Karpas-422 (cell line): ENCODE results near the gene MRPL12. TPM values are rescaled to one million over a fixed set of nuclear protein-coding genes. Genes with fewer than 3 reads are reported as not detected.
"Not testable (repeated sequence)": the region's sequence is repeated elsewhere in the genome, so short reads cannot be mapped to it uniquely, and the experiment has no call there.

Experiments used
- DNase-seq: peaks from one replicate; pipeline ENCODE4 v3.0.0-alpha.2; 2015
- H2AFZ ChIP-seq: fragments of 200-600 bp; sonication (generic); 2 replicates; pipeline ENCODE4 v1.6.1; 2014; ENCODE audit warnings: antibody characterized with exemption, low read length, mixed read lengths
- H3K27ac ChIP-seq: fragments of 200-600 bp; sonication (generic); 2 replicates; pipeline ENCODE4 v1.5.1; 2014; ENCODE audit warnings: mild to moderate bottlenecking, low read length, moderate library complexity
- H3K27me3 ChIP-seq: fragments of 200-600 bp; sonication (generic); 2 replicates; pipeline ENCODE4 v1.6.1; 2014; ENCODE audit warnings: low read length, mixed read lengths
- H3K36me3 ChIP-seq: fragments of 200-600 bp; sonication (generic); 2 replicates; pipeline ENCODE4 v1.6.1; 2014; ENCODE audit warnings: low read length, mixed read lengths; ENCODE audit not compliant: insufficient read depth
- H3K4me1 ChIP-seq: fragments of 200-600 bp; sonication (generic); 2 replicates; pipeline ENCODE4 v1.6.1; 2014; ENCODE audit warnings: mild to moderate bottlenecking, low read length, mixed read lengths
- H3K4me2 ChIP-seq: fragments of 200-600 bp; sonication (generic); 2 replicates; pipeline ENCODE4 v1.6.1; 2014; ENCODE audit warnings: low read length, low read depth, mild to moderate bottlenecking; ENCODE audit not compliant: poor library complexity, severe bottlenecking
- H3K4me3 ChIP-seq: fragments of 200-600 bp; sonication (generic); 2 replicates; pipeline ENCODE4 v1.5.1; 2014; ENCODE audit warnings: mild to moderate bottlenecking, antibody characterized with exemption, low read length, mixed read lengths
- H3K79me2 ChIP-seq: fragments of 200-600 bp; sonication (generic); 2 replicates; pipeline ENCODE4 v1.6.1; 2014; ENCODE audit warnings: mild to moderate bottlenecking, low read length, mixed read lengths
- H3K9ac ChIP-seq: fragments of 200-600 bp; sonication (generic); 2 replicates; pipeline ENCODE4 v1.6.0; 2014; ENCODE audit warnings: low read length
- H3K9me2 ChIP-seq: fragments of 200-600 bp; sonication (generic), shearing (Covaris generic); replicated peaks from 2 replicates; pipeline ENCODE4 v1.6.0; 2014; ENCODE audit warnings: mild to moderate bottlenecking, low read length, moderate library complexity; ENCODE audit not compliant: insufficient read depth
- H3K9me3 ChIP-seq: fragments of 300-700, 200-600 bp; sonication (generic); 2 replicates; pipeline ENCODE4 v1.6.1; 2014; ENCODE audit warnings: low read length, mixed read lengths
- H4K20me1 ChIP-seq: fragments of 200-600 bp; sonication (generic); 2 replicates; pipeline ENCODE4 v1.6.1; 2014; ENCODE audit warnings: mild to moderate bottlenecking, antibody characterized with exemption, low read length, low read depth; ENCODE audit not compliant: insufficient read depth
- total RNA-seq: library from RNA; depleted of rRNA; stranded (reverse); fragments of >200 nt; shearing (Covaris generic); gene quantifications from 2 replicates; pipeline ENCODE4 v1.2.3, GENCODE V29; 2014; ENCODE audit warnings: low replicate concordance

Gene MRPL12
- total RNA-seq, 1 experiment from 2014 or later, result 13.6 TPM

- H4K20me1 ChIP-seq, H3K4me3 ChIP-seq, H3K9me3 ChIP-seq, H3K4me2 ChIP-seq, H2AFZ ChIP-seq, H3K9ac ChIP-seq, H3K27me3 ChIP-seq, H3K79me2 ChIP-seq, H3K9me2 ChIP-seq, H3K36me3 ChIP-seq, H3K27ac ChIP-seq, H3K4me1 ChIP-seq: not testable (repeated sequence)
- DNase-seq, result peak; percentile 69
Measured at GRCh38 chr17:81675515-81676221, 27.5 kb upstream of the MRPL12 start.

GRCh38 chr17:81676906-81677305 lies 26.3 kb upstream of the MRPL12 start:
- Histone ChIP-seq H3K27ac (no peak overlapping the region), H3K79me2 (peaks cover 4% of the 10 kb centered on the region), H3K4me2 (no peak overlapping the region), H3K27me3 (no peaks in the 10 kb centered on the region), H3K4me3 (no peak overlapping the region), H4K20me1 (no peaks in the 10 kb centered on the region), H3K9me2 (no peaks in the 10 kb centered on the region), H2AFZ (no peak overlapping the region), H3K9ac (no peak overlapping the region), H3K9me3 (no peaks in the 10 kb centered on the region), H3K36me3 (0 out of 2 replicates have a peak, but pooled peaks cover 3% of the 10 kb centered on the region), H3K4me1 (no peaks in the 10 kb centered on the region; the same call in 1 of the 2 replicates)
- no peak for DNase-seq

- DNase-seq, result no peak
- Histone ChIP-seq H2AFZ (no peak overlapping the region), H3K27me3 (no peaks in the 10 kb centered on the region), H3K36me3 (no peaks in the 10 kb centered on the region), H4K20me1 (peaks cover 16% of the 10 kb centered on the region), H3K79me2 (peaks cover 34% of the 10 kb centered on the region), H3K4me3 (no peak overlapping the region), H3K27ac (no peak overlapping the region), H3K9me2 (no peaks in the 10 kb centered on the region), H3K9ac (no peak overlapping the region), H3K4me2 (no peak overlapping the region), H3K4me1 (peaks cover 15% of the 10 kb centered on the region), H3K9me3 (no peaks in the 10 kb centered on the region)
Measured at GRCh38 chr17:81680150-81680549, 23.0 kb upstream of the MRPL12 start.

- Histone ChIP-seq H3K9me3 (no peaks in the 10 kb centered on the region), H3K4me3 (no peak overlapping the region), H4K20me1 (peaks cover 28% of the 10 kb centered on the region), H3K27me3 (no peaks in the 10 kb centered on the region), H3K4me1 (peaks cover 23% of the 10 kb centered on the region), H3K27ac (no peak overlapping the region), H3K79me2 (peaks cover 48% of the 10 kb centered on the region), H2AFZ (no peak overlapping the region), H3K4me2 (no peak overlapping the region), H3K36me3 (peaks cover 12% of the 10 kb centered on the region; the same call in 1 of the 2 replicates), H3K9ac (no peak overlapping the region), H3K9me2 (no peaks in the 10 kb centered on the region)
- no peak for DNase-seq
Measured at GRCh38 chr17:81681672-81682071, 21.5 kb upstream of the MRPL12 start.

- Histone ChIP-seq H3K9me2 (no peaks in the 10 kb centered on the region), H2AFZ (peak overlapping the region; percentile 55; the same call in 1 of the 2 replicates), H3K36me3 (peaks cover 12% of the 10 kb centered on the region; the same call in 1 of the 2 replicates), H3K27me3 (no peaks in the 10 kb centered on the region), H3K79me2 (peaks cover 57% of the 10 kb centered on the region), H3K4me3 (peak overlapping the region; percentile 74), H3K9ac (peak overlapping the region; percentile 96), H3K4me2 (peak overlapping the region; percentile 76), H3K27ac (peak overlapping the region; percentile 45; the same call in 1 of the 2 replicates), H4K20me1 (peaks cover 28% of the 10 kb centered on the region), H3K4me1 (peaks cover 23% of the 10 kb centered on the region), H3K9me3 (no peaks in the 10 kb centered on the region)
- no peak for DNase-seq
Measured at GRCh38 chr17:81682565-81683207, 20.5 kb upstream of the MRPL12 start.

GRCh38 chr17:81683208-81683583 lies 20.0 kb upstream of the MRPL12 start:
- DNase-seq, result peak; percentile 66
- Histone ChIP-seq H2AFZ (peak overlapping the region; percentile 55; the same call in 1 of the 2 replicates), H3K4me3 (peak overlapping the region; percentile 74)

GRCh38 chr17:81683584-81684441 lies 19.4 kb upstream of the MRPL12 start, which contains the start of the genes ARL16 and HGS:
Gene ARL16 (minus strand): TSS chr17:81683797. CDS start chr17:81683753, 44 bp downstream.
Gene HGS (plus strand): TSS chr17:81684011. CDS start chr17:81684067, 56 bp downstream.
- peak; percentile 100 for DNase-seq
- Histone ChIP-seq H3K27me3 (no peaks in the 10 kb centered on the region), H3K4me2 (peak within 1 kb of the TSS; percentile 92), H3K27ac (peak within 1 kb of the TSS; percentile 45; the same call in 1 of the 2 replicates), H2AFZ (peak within 1 kb of the TSS; percentile 55; the same call in 1 of the 2 replicates), H3K4me3 (peak within 1 kb of the TSS; percentile 74), H3K79me2 (peaks cover 57% of the 10 kb centered on the region), H3K9ac (peak within 1 kb of the TSS; percentile 96), H3K4me1 (peaks cover 23% of the 10 kb centered on the region), H3K36me3 (peaks cover 15% of the 10 kb centered on the region; the same call in 1 of the 2 replicates), H4K20me1 (peaks cover 28% of the 10 kb centered on the region), H3K9me2 (no peaks in the 10 kb centered on the region), H3K9me3 (no peaks in the 10 kb centered on the region)

More at GRCh38 chr17:81683208-81683583, 20.0 kb upstream of the MRPL12 start:
- H3K27ac ChIP-seq, result peak overlapping the region; percentile 45; the same call in 1 of the 2 replicates
- peaks cover 28% of the 10 kb centered on the region for H4K20me1 ChIP-seq
- H3K9ac ChIP-seq, result peak overlapping the region; percentile 96
- H3K27me3 ChIP-seq, result no peaks in the 10 kb centered on the region
- peaks cover 57% of the 10 kb centered on the region for H3K79me2 ChIP-seq
- no peaks in the 10 kb centered on the region for H3K9me2 ChIP-seq
- H3K9me3 ChIP-seq, result no peaks in the 10 kb centered on the region
- peaks cover 23% of the 10 kb centered on the region for H3K4me1 ChIP-seq
- H3K36me3 ChIP-seq, result peaks cover 15% of the 10 kb centered on the region; the same call in 1 of the 2 replicates
- H3K4me2 ChIP-seq, result peak overlapping the region; percentile 76
